Liver (tissue), 9 donors: ENCODE measurements around the gene SPTBN1. TPM values are rescaled to one million over a fixed set of nuclear protein-coding genes. Genes with fewer than 3 reads are reported as not detected.

Experiments
- DNase-seq: peaks from one replicate; pipeline ENCODE4 v3.0.0-alpha.2; 2017; ENCODE audit warnings: low spot score
- H3K27ac ChIP-seq, 2 donors: one replicate each; pipeline ENCODE4 v1.7.0; 2013; ENCODE audit warnings: inconsistent platforms in 2 of 2, low read length in 2 of 2, control low read depth in 1 of 2, low read depth in 1 of 2, mild to moderate bottlenecking in 1 of 2
- H3K27me3 ChIP-seq, 4 donors: one replicate each; pipeline versions ENCODE4 v1.6.1 to v1.7.0; 2013; ENCODE audit warnings: low read length in 3 of 4, inconsistent platforms in 1 of 4, mild to moderate bottlenecking in 1 of 4, moderate library complexity in 1 of 4; ENCODE audit not compliant: control insufficient read depth in 4 of 4, insufficient read depth in 4 of 4
- H3K36me3 ChIP-seq, 4 donors: one replicate each; pipeline versions ENCODE4 v1.6.1 to v1.7.0; 2013; ENCODE audit warnings: low read length in 3 of 4, mild to moderate bottlenecking in 3 of 4, low read depth in 1 of 4, moderate library complexity in 1 of 4; ENCODE audit not compliant: control insufficient read depth in 4 of 4, insufficient read depth in 3 of 4
- H3K4me1 ChIP-seq, 4 donors: one replicate each; pipeline versions ENCODE4 v1.6.1 to v1.7.0; 2013; ENCODE audit warnings: low read length in 3 of 4, mild to moderate bottlenecking in 3 of 4, moderate library complexity in 1 of 4; ENCODE audit not compliant: control insufficient read depth in 4 of 4, insufficient read depth in 4 of 4
- H3K4me3 ChIP-seq, 3 donors: one replicate each; pipeline versions ENCODE4 v1.6.1 to v1.7.0; 2013; ENCODE audit warnings: low read length in 3 of 3, control low read depth in 1 of 3, low read depth in 1 of 3, mild to moderate bottlenecking in 1 of 3
- H3K9ac ChIP-seq, 2 donors: one replicate each; pipeline ENCODE4 v1.7.0; 2013; ENCODE audit warnings: low read length in 2 of 2, mild to moderate bottlenecking in 2 of 2, moderate library complexity in 2 of 2, control low read depth in 1 of 2, low read depth in 1 of 2
- H3K9me3 ChIP-seq, 4 donors: one replicate each; pipeline versions ENCODE4 v1.6.1 to v1.7.0; 2013; ENCODE audit warnings: low read length in 3 of 4; ENCODE audit not compliant: control insufficient read depth in 4 of 4
- EGR1 ChIP-seq, 2 donors: IDR thresholded peaks; 2 replicates each; pipeline ENCODE4 v1.6.1; 2016 to 2018; ENCODE audit warnings: antibody characterized with exemption in 2 of 2, low read depth in 2 of 2
- FOXA1 ChIP-seq: IDR thresholded peaks from 2 replicates; pipeline ENCODE4 v1.6.1; 2016; ENCODE audit warnings: antibody characterized with exemption
- FOXA2 ChIP-seq: IDR thresholded peaks from 2 replicates; pipeline ENCODE4 v1.6.1; 2016; ENCODE audit warnings: antibody characterized with exemption
- GABPA ChIP-seq, 2 donors: IDR thresholded peaks in 1 of 2; conservative IDR thresholded peaks in 1 of 2; 2 replicates each; pipeline ENCODE4 v1.6.1; 2016; ENCODE audit warnings: antibody characterized with exemption in 2 of 2, mild to moderate bottlenecking in 1 of 2, moderate library complexity in 1 of 2
- HNF4A ChIP-seq, 2 donors: conservative IDR thresholded peaks; 2 replicates each; pipeline ENCODE4 v1.6.1; 2016; ENCODE audit warnings: antibody characterized with exemption in 2 of 2, mild to moderate bottlenecking in 2 of 2
- HNF4G ChIP-seq: IDR thresholded peaks from 2 replicates; pipeline ENCODE4 v1.6.1; 2016; ENCODE audit warnings: antibody characterized with exemption
- JUND ChIP-seq, 2 donors: IDR thresholded peaks; 2 replicates each; pipeline ENCODE4 v1.6.1; 2016; ENCODE audit warnings: antibody characterized with exemption in 2 of 2
- NR2F2 ChIP-seq: IDR thresholded peaks from 2 replicates; pipeline ENCODE4 v1.6.1; 2016; ENCODE audit warnings: antibody characterized with exemption
- RAD21 ChIP-seq, 2 donors: IDR thresholded peaks; 2 replicates each; pipeline ENCODE4 v1.6.1; 2016; ENCODE audit warnings: antibody characterized with exemption in 2 of 2, mild to moderate bottlenecking in 2 of 2
- RXRA ChIP-seq, 2 donors: IDR thresholded peaks; 2 replicates each; pipeline ENCODE4 v1.6.1; 2017 to 2018; ENCODE audit warnings: antibody characterized with exemption in 2 of 2, mild to moderate bottlenecking in 1 of 2
- SP1 ChIP-seq: IDR thresholded peaks from 2 replicates; pipeline ENCODE4 v1.6.1; 2018; ENCODE audit warnings: antibody characterized with exemption, mild to moderate bottlenecking
- TAF1 ChIP-seq: conservative IDR thresholded peaks from 2 replicates; pipeline ENCODE4 v1.6.1; 2016; ENCODE audit warnings: antibody characterized with exemption, mild to moderate bottlenecking
- YY1 ChIP-seq: IDR thresholded peaks from 2 replicates; pipeline ENCODE4 v1.6.1; 2016; ENCODE audit warnings: antibody characterized with exemption, mild to moderate bottlenecking
- WGBS: extraction: QIAGEN DNeasy Blood & Tissue Kit; methylation state at CpG from one replicate; pipeline ENCODE4 v1.1.7; 2013; 5-methylcytosine and 5-hydroxymethylcytosine counted together
- polyA plus RNA-seq, 2 donors: library from polyadenylated mRNA; stranded (reverse) in 1 of 2; unstranded in 1 of 2; fragments of 200-250 nt in 1 of 2; fragments of >200 nt in 1 of 2; fragmentation: Nextera tagmentation in 1 of 2; extraction: Ambion mirVana in 1 of 2; gene quantifications; one replicate each; pipeline versions ENCODE4 v1.2.1 to v1.2.3, GENCODE V29; 2013 to 2015
- total RNA-seq, 2 donors: library from RNA; depleted of rRNA; stranded (reverse); fragments of >200 nt; gene quantifications; one replicate each; pipeline ENCODE4 v1.2.3, GENCODE V29; 2014
- TF ChIP-seq, protein P1 (sequence below): IDR thresholded peaks from 2 replicates; pipeline ENCODE4 v1.6.1; 2016; ENCODE audit warnings: antibody characterized with exemption, mild to moderate bottlenecking
- TF ChIP-seq, protein P2 (sequence below): IDR thresholded peaks from 2 replicates; pipeline ENCODE4 v1.6.1; 2016; ENCODE audit warnings: antibody characterized with exemption
- TF ChIP-seq, protein P3 (sequence below): IDR thresholded peaks from 2 replicates; pipeline ENCODE4 v1.6.1; 2016; ENCODE audit warnings: antibody characterized with exemption
- TF ChIP-seq, protein P4 (sequence below): IDR thresholded peaks from 2 replicates; pipeline ENCODE4 v1.6.1; 2016; ENCODE audit warnings: antibody characterized with exemption
- TF ChIP-seq, protein P5 (sequence below): fragments of 150-350 bp; IDR thresholded peaks from 2 replicates; pipeline ENCODE4 v1.5.1; 2017; ENCODE audit warnings: improper control_type of control experiment, low read depth, low read length; ENCODE audit not compliant: missing input control
- donor health status: healthy.
- donor health status: healthy.
- donor health status: healthy.
- donor health status: healthy.
- donor health status: healthy.

Gene SPTBN1
- total and polyA plus RNA-seq, 4 donors: 44.8 to 191 (median 75.9) TPM

DNA sequence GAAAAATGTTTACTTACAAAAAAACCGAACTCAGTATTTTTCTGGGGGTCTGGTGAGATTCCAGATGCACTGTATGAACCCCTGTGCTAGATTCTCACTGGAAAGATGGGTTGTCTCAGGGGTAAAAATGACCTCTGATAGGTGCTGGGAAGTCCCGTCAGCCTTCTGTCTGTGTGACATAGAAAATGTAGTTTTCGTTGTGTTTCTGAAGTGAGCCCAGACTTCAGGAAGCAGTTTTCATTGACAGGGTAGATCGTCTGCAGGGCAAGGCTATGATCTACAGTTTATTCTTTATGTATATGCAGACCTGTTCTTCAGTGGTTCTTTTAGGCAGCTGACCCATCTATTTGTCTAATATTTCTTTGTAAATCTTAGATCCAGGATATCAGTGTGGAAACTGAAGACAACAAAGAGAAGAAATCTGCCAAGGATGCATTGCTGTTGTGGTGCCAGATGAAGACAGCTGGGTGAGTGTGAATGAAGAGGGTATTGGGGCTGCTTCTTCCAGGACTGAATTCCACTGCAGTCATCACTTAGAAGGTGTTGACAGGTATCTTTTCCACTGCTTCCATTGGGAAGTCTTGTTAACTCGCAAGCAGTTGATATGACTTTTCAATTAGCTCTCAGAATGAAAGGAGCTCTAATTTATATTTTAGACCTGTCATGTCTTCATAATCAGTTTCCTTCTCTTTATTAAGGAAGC, 159.9 kb downstream of the SPTBN1 start (continued):
- TF ChIP-seq, protein P1, sequence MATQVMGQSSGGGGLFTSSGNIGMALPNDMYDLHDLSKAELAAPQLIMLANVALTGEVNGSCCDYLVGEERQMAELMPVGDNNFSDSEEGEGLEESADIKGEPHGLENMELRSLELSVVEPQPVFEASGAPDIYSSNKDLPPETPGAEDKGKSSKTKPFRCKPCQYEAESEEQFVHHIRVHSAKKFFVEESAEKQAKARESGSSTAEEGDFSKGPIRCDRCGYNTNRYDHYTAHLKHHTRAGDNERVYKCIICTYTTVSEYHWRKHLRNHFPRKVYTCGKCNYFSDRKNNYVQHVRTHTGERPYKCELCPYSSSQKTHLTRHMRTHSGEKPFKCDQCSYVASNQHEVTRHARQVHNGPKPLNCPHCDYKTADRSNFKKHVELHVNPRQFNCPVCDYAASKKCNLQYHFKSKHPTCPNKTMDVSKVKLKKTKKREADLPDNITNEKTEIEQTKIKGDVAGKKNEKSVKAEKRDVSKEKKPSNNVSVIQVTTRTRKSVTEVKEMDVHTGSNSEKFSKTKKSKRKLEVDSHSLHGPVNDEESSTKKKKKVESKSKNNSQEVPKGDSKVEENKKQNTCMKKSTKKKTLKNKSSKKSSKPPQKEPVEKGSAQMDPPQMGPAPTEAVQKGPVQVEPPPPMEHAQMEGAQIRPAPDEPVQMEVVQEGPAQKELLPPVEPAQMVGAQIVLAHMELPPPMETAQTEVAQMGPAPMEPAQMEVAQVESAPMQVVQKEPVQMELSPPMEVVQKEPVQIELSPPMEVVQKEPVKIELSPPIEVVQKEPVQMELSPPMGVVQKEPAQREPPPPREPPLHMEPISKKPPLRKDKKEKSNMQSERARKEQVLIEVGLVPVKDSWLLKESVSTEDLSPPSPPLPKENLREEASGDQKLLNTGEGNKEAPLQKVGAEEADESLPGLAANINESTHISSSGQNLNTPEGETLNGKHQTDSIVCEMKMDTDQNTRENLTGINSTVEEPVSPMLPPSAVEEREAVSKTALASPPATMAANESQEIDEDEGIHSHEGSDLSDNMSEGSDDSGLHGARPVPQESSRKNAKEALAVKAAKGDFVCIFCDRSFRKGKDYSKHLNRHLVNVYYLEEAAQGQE: no peak
- TF ChIP-seq FOXA1 (no peak), YY1 (no peak), SP1 (no peak), NR2F2 (no peak), EGR1 (IDR thresholded peaks at IDR 0.05; ENCODE audit: low read depth in 2 of 2) (no peak), HNF4A (conservative IDR thresholded peaks at IDR 0.05) (no peak), RXRA (IDR thresholded peaks at IDR 0.05) (no peak)
- TF ChIP-seq, protein P2, sequence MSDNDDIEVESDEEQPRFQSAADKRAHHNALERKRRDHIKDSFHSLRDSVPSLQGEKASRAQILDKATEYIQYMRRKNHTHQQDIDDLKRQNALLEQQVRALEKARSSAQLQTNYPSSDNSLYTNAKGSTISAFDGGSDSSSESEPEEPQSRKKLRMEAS: no peak

DNA sequence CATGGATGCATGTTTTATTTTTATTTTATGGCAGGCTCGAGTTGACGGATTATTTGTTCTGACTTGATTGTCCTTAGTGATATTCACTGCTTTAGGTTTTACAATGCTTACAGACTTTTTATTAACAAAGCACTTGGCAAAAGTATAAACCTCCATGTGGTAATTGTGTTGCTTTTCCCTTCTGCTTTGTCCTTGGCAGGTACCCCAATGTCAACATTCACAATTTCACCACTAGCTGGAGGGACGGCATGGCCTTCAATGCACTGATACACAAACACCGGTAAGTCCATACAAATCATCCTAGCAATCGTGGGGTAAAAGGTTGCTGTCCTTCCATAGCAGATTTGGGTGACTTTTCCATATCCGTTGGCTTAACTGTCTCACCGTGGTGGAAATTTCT, 161.3 kb downstream of the SPTBN1 start:
- H3K4me1 ChIP-seq: peaks cover 9 to 54% (median 39%) of the 10 kb centered on the region in 4 donors
- no peaks in the 10 kb centered on the region for H3K27me3 ChIP-seq
- peak overlapping the region; percentile 44 to 57 for H3K27ac ChIP-seq
- WGBS: 31% methylated on average over 7 of the region's 7 CpGs
- no peak overlapping the region for H3K9ac ChIP-seq
- H3K36me3 ChIP-seq: peaks cover 3 to 68% (median 49%) of the 10 kb centered on the region in 4 donors
- no peak overlapping the region for H3K4me3 ChIP-seq
- TF ChIP-seq SP1 (peak; percentile 87), GABPA (IDR thresholded peaks at IDR 0.05 in 1 of 2, conservative IDR thresholded peaks at IDR 0.05 in 1 of 2) (no peak), HNF4A (conservative IDR thresholded peaks at IDR 0.05) (peak; percentile 77 to 84), RAD21 (IDR thresholded peaks at IDR 0.05) (peak; percentile 61 to 71), FOXA1 (peak; percentile 75), EGR1 (IDR thresholded peaks at IDR 0.05; ENCODE audit: low read depth in 2 of 2) (no peak), YY1 (peak; percentile 78), TAF1 (no peak), JUND (IDR thresholded peaks at IDR 0.05) (peak; percentile 34 to 83), FOXA2 (peak; percentile 90), NR2F2 (no peak), HNF4G (no peak), RXRA (IDR thresholded peaks at IDR 0.05) (peak; percentile 93 to 96)
- TF ChIP-seq, protein P3, sequence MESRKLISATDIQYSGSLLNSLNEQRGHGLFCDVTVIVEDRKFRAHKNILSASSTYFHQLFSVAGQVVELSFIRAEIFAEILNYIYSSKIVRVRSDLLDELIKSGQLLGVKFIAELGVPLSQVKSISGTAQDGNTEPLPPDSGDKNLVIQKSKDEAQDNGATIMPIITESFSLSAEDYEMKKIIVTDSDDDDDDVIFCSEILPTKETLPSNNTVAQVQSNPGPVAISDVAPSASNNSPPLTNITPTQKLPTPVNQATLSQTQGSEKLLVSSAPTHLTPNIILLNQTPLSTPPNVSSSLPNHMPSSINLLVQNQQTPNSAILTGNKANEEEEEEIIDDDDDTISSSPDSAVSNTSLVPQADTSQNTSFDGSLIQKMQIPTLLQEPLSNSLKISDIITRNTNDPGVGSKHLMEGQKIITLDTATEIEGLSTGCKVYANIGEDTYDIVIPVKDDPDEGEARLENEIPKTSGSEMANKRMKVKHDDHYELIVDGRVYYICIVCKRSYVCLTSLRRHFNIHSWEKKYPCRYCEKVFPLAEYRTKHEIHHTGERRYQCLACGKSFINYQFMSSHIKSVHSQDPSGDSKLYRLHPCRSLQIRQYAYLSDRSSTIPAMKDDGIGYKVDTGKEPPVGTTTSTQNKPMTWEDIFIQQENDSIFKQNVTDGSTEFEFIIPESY: peak; percentile 63
- TF ChIP-seq, protein P2: peak; percentile 94
- TF ChIP-seq, protein P1: peak; percentile 78
- TF ChIP-seq, protein P4, sequence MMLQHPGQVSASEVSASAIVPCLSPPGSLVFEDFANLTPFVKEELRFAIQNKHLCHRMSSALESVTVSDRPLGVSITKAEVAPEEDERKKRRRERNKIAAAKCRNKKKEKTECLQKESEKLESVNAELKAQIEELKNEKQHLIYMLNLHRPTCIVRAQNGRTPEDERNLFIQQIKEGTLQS: no peak
- TF ChIP-seq, protein P5, sequence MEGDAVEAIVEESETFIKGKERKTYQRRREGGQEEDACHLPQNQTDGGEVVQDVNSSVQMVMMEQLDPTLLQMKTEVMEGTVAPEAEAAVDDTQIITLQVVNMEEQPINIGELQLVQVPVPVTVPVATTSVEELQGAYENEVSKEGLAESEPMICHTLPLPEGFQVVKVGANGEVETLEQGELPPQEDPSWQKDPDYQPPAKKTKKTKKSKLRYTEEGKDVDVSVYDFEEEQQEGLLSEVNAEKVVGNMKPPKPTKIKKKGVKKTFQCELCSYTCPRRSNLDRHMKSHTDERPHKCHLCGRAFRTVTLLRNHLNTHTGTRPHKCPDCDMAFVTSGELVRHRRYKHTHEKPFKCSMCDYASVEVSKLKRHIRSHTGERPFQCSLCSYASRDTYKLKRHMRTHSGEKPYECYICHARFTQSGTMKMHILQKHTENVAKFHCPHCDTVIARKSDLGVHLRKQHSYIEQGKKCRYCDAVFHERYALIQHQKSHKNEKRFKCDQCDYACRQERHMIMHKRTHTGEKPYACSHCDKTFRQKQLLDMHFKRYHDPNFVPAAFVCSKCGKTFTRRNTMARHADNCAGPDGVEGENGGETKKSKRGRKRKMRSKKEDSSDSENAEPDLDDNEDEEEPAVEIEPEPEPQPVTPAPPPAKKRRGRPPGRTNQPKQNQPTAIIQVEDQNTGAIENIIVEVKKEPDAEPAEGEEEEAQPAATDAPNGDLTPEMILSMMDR: no peak
- H3K9me3 ChIP-seq: no peaks in the 10 kb centered on the region
- no peak for DNase-seq
